UCSD-AML1 (cell line): Measurements from ENCODE around the gene DMRTB1.

ENCODE experiments used
- DNase-seq: peaks from one replicate; lab custom pipeline; 2025; ENCODE audit not compliant: unreplicated experiment; lab: John Stamatoyannopoulos, UW

The DMRTB1 gene

DNA sequence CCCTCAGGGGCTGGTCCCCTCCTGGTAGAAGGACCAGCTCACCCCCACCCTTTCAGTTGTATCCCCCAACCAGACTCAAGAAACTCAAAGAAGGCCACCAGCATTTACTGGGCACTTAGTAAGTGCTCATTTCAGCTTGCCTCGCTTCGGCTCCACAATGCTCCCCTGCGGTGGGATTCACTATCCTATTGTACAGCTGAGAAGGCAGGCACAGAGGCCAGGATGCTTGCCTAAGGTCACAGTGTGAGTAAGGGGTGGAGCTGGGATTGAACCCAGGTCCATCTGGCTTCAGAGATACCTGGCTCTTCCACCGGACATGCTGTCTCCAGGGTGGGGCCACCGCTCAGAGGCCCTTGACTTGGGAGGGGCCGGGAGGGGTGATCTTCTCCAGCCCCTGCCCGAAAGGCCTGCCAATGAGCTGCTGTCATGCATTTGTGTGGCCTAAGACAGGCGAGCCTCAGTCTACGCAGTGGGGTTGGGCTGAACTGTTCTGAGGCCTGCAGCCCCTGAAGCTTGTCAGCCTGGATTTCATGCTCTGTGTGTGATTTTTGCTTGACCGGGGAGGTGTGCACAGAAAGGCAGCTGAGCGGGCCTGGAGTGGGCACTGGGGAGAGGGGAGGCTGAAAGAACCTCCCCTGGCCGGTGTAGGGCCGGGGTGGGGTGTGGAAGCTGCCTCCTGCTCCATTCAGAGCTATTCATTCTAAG, 48.1 kb downstream of the DMRTB1 start:
- no peak for DNase-seq

DNA sequence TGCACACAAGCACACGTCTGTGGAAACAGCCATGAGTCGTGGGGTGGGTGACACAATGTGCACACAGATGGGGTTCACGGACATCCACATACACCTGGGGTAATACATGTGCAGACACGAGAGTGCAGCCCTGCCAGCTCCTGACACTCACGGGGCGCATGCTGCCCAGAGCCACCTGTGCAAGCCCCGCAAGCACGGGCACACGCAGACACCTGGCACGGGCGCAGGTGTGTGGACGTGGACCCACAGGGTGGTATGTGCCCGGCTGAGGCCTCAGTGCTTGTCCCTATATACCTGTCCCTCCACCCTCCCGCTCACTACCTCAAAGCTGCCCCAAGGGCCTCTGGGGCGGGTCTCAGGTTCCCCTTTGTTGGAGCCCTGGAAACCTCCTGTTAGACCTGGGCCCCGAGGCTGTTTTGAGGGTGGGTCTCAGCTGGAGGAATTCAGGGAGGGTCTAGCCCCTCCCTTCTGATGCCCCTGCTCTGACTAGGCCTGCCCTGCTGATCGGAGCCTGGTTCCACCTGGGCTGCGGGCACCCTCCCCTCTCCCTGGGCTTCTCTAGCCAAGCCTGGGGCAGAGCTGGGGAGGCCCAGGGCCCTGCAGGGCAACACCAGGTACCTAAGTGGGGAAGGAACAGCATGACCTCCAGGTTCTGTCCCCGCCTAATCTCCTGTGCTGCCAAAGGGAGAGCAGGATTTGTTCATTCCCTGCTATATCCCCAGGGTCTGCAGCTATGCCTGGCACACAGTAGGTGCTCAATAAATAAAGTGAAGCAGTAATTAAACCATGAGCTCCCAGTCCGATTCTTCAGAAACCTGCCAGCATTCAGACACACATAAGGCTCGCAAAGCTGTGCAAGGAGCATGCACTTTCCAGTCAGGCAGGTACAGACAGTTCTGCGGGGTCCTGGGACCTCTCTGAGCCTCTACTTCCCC, 49.1 kb downstream of the DMRTB1 start:
- no peak for DNase-seq

DNA sequence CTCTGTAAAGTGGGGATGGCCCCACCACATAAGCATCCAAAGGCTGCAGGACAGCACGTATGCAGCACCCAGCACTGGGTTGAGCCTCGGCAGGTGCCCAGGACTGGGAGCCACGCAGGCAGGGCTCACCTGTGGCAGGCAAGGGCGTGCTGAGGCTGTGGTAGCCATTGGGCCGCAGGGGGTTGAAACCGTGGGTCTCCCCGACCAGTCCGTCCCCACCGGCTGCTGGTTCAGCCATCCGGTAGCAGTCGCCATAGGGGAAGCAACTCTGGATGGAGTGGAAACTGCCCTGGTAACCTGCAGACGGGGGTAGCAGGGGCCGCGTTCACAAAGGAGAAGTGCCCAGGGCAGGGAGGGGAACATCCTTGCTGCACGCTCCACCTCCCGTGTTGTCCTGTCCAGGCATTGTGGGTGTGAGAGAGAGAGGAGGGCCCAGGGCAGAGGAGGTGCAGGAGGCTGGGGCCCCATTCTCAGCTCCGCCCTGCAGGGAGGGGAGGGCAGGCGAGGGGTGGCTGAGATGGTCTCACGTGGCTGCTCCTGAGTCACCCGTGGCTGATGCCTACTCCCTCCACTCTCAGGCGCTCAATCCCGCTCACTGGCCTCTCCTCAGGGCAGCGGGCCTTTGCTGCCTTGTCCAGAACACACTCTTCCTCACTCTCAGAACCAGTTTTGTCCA, 49.9 kb downstream of the DMRTB1 start:
- DNase-seq = no peak

GRCh38 chr1:53509775-53510174, 50.6 kb downstream of the DMRTB1 start:
- DNase-seq = no peak

GRCh38 chr1:53510215-53510614, 51.0 kb downstream of the DMRTB1 start:
- no peak for DNase-seq

GRCh38 chr1:53511323-53511932, 52.2 kb downstream of the DMRTB1 start:
- no peak for DNase-seq

- DNase-seq = no peak
Observed at GRCh38 chr1:53511933-53512806, 53.0 kb downstream of the DMRTB1 start.

- no peak for DNase-seq
Observed at GRCh38 chr1:53512807-53513755, 53.9 kb downstream of the DMRTB1 start.

GRCh38 chr1:53513846-53514245, 54.6 kb downstream of the DMRTB1 start:
- DNase-seq = no peak

DNA sequence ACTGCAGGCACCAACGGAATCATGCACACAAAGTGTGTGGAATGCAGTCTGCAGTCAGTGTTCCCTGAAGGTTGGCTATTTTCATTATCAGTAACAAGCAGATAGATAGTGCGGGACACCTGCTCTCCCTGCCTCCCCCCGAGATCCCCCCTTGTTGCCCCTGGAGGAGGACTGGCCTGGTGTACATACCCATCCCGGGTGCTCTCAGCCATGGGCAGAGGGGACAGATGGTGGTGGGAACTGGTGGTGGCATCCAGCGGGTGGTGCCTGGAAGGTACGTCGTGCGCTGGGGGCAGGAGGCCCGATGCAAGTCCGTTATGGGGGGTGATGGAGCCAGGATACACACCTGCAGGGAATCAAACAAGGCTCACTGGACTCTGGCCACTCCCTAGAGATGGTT, 55.2 kb downstream of the DMRTB1 start:
- DNase-seq = no peak

- DNase-seq = no peak
Observed at GRCh38 chr1:53516181-53516580, 57.0 kb downstream of the DMRTB1 start.
